Raji (cell line): Measurements from ENCODE around the gene CDH8.

Experiments used
- POLR2A ChIP-seq: IDR thresholded peaks from 2 replicates; pipeline ENCODE4 v1.6.1; 2011; ENCODE audit warnings: low read depth, low read length, control low read depth; ENCODE audit not compliant: insufficient read depth

Gene CDH8

GRCh38 chr16:61987474-61988012 lies 48.7 kb downstream of the CDH8 start:
- TF ChIP-seq POLR2A, result no peak

DNA sequence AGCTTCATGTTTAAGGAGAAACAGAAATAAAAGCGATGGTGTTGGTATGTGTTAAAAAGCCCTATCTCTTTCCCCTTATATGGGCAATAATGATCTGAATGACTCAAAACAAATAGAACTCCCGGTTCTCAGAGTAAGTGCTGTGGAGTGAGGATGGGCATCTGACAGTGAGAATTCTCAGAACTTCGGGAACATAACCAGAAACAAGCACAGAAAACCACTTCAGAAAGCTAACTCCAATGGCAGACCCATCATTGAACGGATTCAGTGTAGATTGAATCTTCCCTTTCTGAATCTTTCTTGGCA lies 67.2 kb downstream of the CDH8 start:
- no peak for TF ChIP-seq POLR2A

DNA sequence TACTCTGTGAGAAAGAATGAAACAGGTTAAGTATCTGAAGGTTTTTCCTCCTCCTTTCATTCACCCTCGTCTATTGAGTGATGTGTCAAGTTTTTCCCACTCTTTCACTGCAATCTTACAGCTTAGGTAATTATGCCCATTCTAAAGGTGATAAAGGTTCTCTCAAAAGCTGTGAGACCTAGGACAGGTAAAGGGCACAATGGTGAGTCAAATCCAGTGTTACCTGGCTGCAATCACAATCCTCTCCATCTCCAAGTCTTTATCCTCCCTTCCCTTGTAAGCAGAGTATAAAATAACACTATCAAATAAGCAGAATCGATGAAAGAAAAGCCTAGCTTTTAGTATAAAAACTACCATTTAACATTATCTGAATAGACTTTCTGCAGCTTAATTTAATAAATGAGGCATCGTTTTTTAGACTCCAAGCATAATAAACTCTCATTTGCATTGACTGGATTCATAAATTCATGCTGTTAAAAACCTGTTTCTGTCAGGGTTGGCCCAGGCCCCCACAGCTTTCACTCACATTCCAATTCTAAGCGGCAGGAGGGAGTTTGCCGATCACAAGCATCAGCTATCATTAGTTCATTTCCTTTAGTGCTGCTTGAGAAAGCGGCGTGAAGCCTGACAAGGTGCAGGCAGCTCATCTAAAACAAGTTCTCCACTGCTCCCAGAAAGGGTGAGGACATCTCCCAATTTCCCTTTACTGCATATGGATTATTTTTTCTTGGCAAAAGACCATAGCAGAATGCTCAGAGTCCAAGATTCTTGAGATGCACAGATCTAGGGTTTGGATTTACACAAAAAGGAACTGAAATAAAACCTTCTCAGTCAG lies 67.8 kb downstream of the CDH8 start:
- no peak for TF ChIP-seq POLR2A

- no peak for TF ChIP-seq POLR2A
These were observed 79.0 kb downstream of the CDH8 start for GRCh38 chr16:61957075-61957855.

DNA sequence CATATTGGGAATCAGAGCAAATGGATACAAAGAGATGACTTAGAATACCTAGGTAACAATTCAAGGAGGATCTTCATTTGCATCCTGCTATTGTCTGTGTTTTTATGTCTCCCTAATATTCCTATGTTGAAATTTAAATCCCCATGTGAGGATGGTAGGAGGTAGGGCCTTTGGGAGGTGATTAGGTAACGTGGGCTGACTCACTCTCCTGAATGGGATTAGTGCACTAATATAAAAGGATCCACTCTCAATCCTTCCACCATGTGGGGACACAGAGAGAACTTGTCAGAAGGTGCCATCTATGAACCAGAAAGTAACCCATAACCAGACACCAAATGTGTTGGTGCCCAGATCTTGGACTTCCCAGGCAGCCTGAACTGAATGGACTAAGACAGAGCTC lies 83.4 kb downstream of the CDH8 start:
- TF ChIP-seq POLR2A, result no peak

DNA sequence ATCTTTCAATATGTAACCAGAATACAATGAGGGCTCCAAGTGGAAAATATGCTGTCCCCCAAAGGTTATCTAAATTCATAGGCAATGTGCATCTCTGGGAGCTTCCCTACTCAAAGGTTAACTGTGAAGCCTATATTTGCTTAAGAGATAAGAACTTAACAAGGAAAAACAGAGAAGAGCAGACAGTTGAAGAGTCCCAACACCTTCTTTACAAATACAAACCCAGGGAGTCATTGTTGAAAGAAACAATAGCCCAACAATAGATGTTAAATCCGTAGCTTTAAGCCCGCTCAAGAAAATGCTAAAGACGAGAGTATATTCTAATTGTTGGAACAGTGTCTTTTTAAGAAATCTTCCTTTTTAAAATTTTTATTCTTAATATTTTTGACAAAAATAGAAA lies 87.8 kb downstream of the CDH8 start:
- no peak for TF ChIP-seq POLR2A

DNA sequence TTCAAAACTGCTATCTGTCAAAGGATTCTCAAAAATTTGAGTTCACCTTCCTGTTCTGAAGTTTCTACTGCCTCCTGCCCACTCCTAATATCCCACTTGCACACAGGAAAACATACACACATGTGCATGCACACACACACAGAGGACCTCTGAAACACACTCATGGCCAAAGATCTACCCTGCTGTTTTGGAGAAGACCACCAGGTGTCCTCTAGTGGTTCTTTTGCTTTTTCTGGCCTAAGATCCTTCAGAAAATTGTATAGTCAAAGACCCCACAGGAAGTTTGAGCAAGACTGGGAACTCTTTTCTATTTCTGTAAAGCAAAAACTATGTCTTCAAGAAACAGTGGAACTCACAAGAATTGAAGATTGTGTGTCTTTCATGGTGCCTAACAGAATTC lies 90.2 kb downstream of the CDH8 start:
- TF ChIP-seq POLR2A, result no peak

- TF ChIP-seq POLR2A, result no peak
These were observed 90.7 kb downstream of the CDH8 start for GRCh38 chr16:61945511-61945910.

- no peak for TF ChIP-seq POLR2A
These were observed 92.2 kb downstream of the CDH8 start for GRCh38 chr16:61944004-61944403.

GRCh38 chr16:61940611-61941010 lies 95.6 kb downstream of the CDH8 start:
- no peak for TF ChIP-seq POLR2A

DNA sequence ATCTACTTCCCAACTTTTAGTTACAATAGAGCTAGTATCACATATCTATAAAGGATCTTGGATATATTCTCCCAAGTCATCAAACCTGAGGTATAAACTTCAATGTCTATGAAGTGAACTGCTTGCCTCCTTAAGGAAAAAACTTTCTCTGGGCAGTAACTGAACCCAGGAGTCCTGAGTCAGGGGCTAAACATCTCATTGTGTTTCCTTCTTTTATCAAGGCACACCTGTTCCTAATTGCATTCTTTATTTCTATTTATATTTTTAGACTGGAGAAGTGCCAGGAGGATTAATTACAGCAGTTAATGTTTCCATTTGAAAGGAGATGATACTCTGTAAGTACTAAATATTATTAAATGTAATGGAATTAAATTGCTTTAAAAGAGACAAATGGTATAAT lies 98.6 kb downstream of the CDH8 start:
- TF ChIP-seq POLR2A, result no peak

- no peak for TF ChIP-seq POLR2A
These were observed 99.7 kb downstream of the CDH8 start for GRCh38 chr16:61936522-61936921.

DNA sequence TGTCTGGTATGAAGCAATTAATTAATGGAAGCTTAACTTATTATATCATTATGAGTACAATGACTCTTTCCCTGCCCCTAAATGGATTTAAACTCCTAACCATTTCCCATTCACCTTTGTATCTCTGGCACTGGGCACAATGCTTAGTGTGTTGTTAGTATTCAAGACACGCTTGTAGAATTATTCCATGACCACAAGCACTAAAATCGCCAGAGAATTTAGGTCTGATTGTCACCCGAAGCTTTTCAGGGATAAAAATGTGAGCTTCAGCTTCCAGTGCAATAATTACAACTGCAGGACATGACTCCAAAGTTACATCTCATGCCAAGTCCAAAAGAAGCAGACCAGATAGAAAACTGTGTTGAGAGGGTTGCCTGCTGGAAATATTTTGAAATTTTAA lies 101.6 kb downstream of the CDH8 start:
- no peak for TF ChIP-seq POLR2A

DNA sequence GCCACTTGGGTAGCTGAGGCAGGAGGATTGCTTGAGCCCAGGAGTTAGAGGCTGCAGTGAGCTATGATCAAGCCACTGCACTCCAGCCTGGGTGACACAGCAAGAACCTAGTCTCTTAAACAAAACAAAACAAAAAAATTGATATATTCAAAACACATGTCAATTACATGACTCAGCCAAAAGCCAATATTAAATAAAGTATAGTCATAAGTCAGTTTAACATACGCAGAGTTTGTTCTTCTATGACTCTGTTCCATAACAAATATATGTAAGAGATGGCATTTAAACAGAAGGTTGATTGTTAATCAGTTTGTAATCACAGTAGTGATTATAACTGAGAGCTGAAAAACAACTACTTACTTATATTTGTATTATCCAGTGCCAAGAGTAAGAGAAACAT lies 106.5 kb downstream of the CDH8 start:
- TF ChIP-seq POLR2A, result no peak

DNA sequence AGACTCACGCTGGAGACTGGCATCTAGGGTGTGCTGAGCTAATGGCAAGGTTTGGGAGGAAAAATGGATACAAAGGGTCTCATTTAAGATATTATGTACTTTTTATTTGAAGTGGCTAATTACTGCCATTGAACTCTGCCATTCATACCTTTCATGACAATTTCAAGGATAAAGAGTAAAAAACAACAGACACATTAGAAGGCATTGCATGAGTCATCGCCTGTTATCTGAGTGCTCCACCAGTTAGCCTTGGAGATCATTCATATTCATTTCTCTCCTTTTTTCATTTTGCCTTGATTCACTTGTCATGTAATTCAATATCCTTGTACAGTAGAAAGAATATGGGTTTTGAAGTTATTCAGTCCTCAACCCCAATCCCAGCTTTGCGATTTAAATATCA lies 109.5 kb downstream of the CDH8 start:
- TF ChIP-seq POLR2A, result no peak

DNA sequence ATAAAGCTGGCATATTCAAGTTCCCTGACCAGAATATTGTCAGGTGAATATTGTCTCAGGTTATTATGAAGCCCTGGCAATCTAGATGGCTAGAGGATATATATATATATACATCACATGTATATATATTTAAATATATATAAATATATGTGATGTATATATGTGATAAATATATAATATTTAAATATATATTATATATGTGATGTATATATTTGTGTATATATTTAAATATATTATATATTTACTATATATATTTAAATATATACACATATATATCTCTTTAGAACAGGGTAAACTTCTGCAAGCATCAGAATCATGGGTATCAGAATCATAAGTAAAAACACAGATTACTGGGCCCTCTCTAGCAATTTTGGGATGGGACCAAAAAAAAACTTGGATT lies 112.6 kb downstream of the CDH8 start:
- no peak for TF ChIP-seq POLR2A

- TF ChIP-seq POLR2A, result no peak
These were observed 114.9 kb downstream of the CDH8 start for GRCh38 chr16:61921373-61921772.

DNA sequence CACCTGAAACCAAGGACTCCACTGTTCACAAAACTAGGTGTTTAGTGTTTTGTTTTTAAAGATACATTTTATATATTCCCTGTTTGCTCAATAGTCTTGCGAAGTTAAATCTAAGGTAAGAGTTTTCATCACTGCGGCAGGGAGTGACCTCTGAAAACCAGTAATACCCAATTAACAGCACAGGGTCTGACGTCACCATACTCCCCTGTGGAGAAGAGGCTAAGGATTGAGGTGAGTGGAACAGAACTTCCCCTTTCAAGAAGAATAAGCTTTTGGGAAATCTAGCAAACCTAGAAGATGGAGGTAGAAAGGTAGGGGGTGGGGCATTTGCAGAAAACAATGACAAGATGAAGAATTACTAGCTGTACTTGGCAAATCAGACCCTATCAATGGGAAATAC lies 120.7 kb downstream of the CDH8 start:
- no peak for TF ChIP-seq POLR2A
